SK-N-SH (cell line): ENCODE results near the gene RCCD1. TPM values are rescaled to one million over a fixed set of nuclear protein-coding genes. Genes with fewer than 3 reads are reported as not detected.

Source experiments
- CTCF ChIA-PET: fragments of 300-600, 350-600 bp; formaldehyde crosslinking; extraction: SDS; loops from one replicate; lab custom pipeline; 2021; lab: Yijun Ruan, JAX
- POLR2A ChIA-PET: fragments of 350-600 bp; sonication (Branson Sonifier 250); formaldehyde crosslinking; extraction: SDS; loops from one replicate; lab custom pipeline; 2020; ENCODE audit warnings: antibody characterized with exemption, inconsistent platforms; lab: Yijun Ruan, JAX
- DNase-seq: peaks from one replicate; pipeline ENCODE4 v3.0.0; 2012
- H2AFZ ChIP-seq: fragments of 200-600 bp; sonication (generic); 2 replicates; pipeline ENCODE4 v1.8.1; 2016; ENCODE audit warnings: antibody characterized with exemption, mild to moderate bottlenecking, low read depth
- H3F3A ChIP-seq: fragments of 200-600 bp; sonication (generic); replicated peaks from 2 replicates; pipeline ENCODE3; 2016; ENCODE audit warnings: antibody characterized with exemption, mild to moderate bottlenecking; ENCODE audit not compliant: insufficient read depth
- H3K27ac ChIP-seq, 2 experiments: fragments of 200-500 bp in 1 of 2; fragments of 200-600 bp in 1 of 2; sonication (Bioruptor generic) in 1 of 2; sonication (generic), shearing (Covaris generic) in 1 of 2; 2 replicates each; pipeline versions ENCODE4 v1.5.1 to v1.6.1; 2014 to 2016; ENCODE audit warnings: low read depth in 2 of 2, inconsistent platforms in 1 of 2, low read length in 1 of 2, mild to moderate bottlenecking in 1 of 2, mixed read lengths in 1 of 2
- H3K27me3 ChIP-seq: fragments of 200-600 bp; sonication (generic), shearing (Covaris generic); 2 replicates; pipeline ENCODE4 v1.6.1; 2016; ENCODE audit warnings: mixed run types; ENCODE audit not compliant: insufficient read depth
- H3K36me3 ChIP-seq, 2 experiments: fragments of 200-500 bp in 1 of 2; fragments of 200-600 bp in 1 of 2; sonication (Bioruptor generic) in 1 of 2; sonication (generic) in 1 of 2; replicated peaks in 1 of 2; 2 replicates each; pipeline versions ENCODE3 to v1.5.1; 2014 to 2016; ENCODE audit warnings: low read length in 1 of 2, mild to moderate bottlenecking in 1 of 2; ENCODE audit not compliant: insufficient read depth in 2 of 2, control insufficient read depth in 1 of 2
- H3K4me1 ChIP-seq, 2 experiments: fragments of 200-500 bp in 1 of 2; fragments of 200-600 bp in 1 of 2; sonication (Bioruptor generic) in 1 of 2; sonication (generic), shearing (Covaris generic) in 1 of 2; 2 replicates each; pipeline versions ENCODE4 v1.5.1 to v1.6.1; 2014 to 2016; ENCODE audit warnings: low read depth in 1 of 2, low read length in 1 of 2, mixed run types in 1 of 2; ENCODE audit not compliant: insufficient read depth in 2 of 2, control insufficient read depth in 1 of 2
- H3K4me2 ChIP-seq: fragments of 200-600 bp; sonication (generic), shearing (Covaris generic); 2 replicates; pipeline ENCODE4 v1.6.1; 2017; ENCODE audit warnings: mixed run types
- H3K4me3 ChIP-seq, 2 experiments: fragments of 200-500 bp in 1 of 2; fragments of 200-600 bp in 1 of 2; sonication (Bioruptor generic) in 1 of 2; sonication (generic), shearing (Covaris generic) in 1 of 2; 2 replicates each; pipeline versions ENCODE4 v1.5.1 to v1.8.1; 2014 to 2016; ENCODE audit warnings: low read depth in 2 of 2, inconsistent platforms in 1 of 2, low read length in 1 of 2, mild to moderate bottlenecking in 1 of 2, mixed read lengths in 1 of 2, moderate library complexity in 1 of 2
- H3K79me2 ChIP-seq: fragments of 200-600 bp; sonication (generic); 2 replicates; pipeline ENCODE4 v1.8.1; 2017; ENCODE audit warnings: mild to moderate bottlenecking; ENCODE audit not compliant: insufficient read depth
- H3K9ac ChIP-seq: fragments of 200-600 bp; sonication (generic); 2 replicates; pipeline ENCODE4 v1.6.1; 2017; ENCODE audit warnings: mixed run types
- H3K9me2 ChIP-seq: fragments of 200-600 bp; sonication (generic); 2 replicates; pipeline ENCODE4 v1.6.1; 2017; ENCODE audit warnings: mixed run types
- H3K9me3 ChIP-seq: fragments of 200-600 bp; sonication (generic); 2 replicates; pipeline ENCODE4 v1.6.1; 2017; ENCODE audit warnings: mixed run types, mild to moderate bottlenecking, moderate library complexity
- H4K20me1 ChIP-seq: fragments of 200-600 bp; sonication (generic); 2 replicates; pipeline ENCODE4 v1.6.1; 2017; ENCODE audit warnings: mild to moderate bottlenecking, mixed run types; ENCODE audit not compliant: insufficient read depth
- CHD2 ChIP-seq: fragments of 150-350 bp; IDR thresholded peaks from 2 replicates; pipeline ENCODE4 v1.6.1; 2018; ENCODE audit warnings: low read length; ENCODE audit not compliant: partially characterized antibody
- ELF1 ChIP-seq: IDR thresholded peaks from 2 replicates; pipeline ENCODE4 v1.4.0; 2012
- EZH2phosphoT487 ChIP-seq: fragments of 200-600 bp; sonication (generic); IDR thresholded peaks from 2 replicates; pipeline ENCODE4 v1.6.1; 2017; ENCODE audit warnings: low read depth, mixed run types, mild to moderate bottlenecking, antibody characterized with exemption, moderate library complexity, borderline replicate concordance
- FOSL2 ChIP-seq: IDR thresholded peaks from 2 replicates; pipeline ENCODE4 v1.4.0; 2012; ENCODE audit warnings: low read depth, mild to moderate bottlenecking, moderate library complexity, borderline replicate concordance
- GABPA ChIP-seq: IDR thresholded peaks from 2 replicates; pipeline ENCODE4 v1.4.0; 2012; ENCODE audit warnings: low read depth, mild to moderate bottlenecking
- GATA2 ChIP-seq: sonication (generic); formaldehyde crosslinking; IDR thresholded peaks from 2 replicates; pipeline ENCODE4 v1.5.0; 2020; ENCODE audit warnings: mild to moderate bottlenecking, missing genetic modification reagents
- MXI1 ChIP-seq: IDR thresholded peaks from 2 replicates; pipeline ENCODE4 v1.6.1; 2012; ENCODE audit warnings: mild to moderate bottlenecking, low read depth, low read length, improper control_type of control experiment
- NFIC ChIP-seq: IDR thresholded peaks from 2 replicates; pipeline ENCODE4 v1.4.0; 2012; ENCODE audit warnings: borderline replicate concordance
- PBX3 ChIP-seq: IDR thresholded peaks from 2 replicates; pipeline ENCODE4; 2012
- POLR2AphosphoS5 ChIP-seq: IDR thresholded peaks from 2 replicates; pipeline ENCODE4 v1.6.1; 2012; ENCODE audit warnings: low read depth, low read length
- RCOR1 ChIP-seq: fragments of 150-350 bp; IDR thresholded peaks from 2 replicates; pipeline ENCODE4 v1.6.1; 2017; ENCODE audit warnings: antibody characterized with exemption, low read length
- REST ChIP-seq: IDR thresholded peaks from 2 replicates; pipeline ENCODE4 v1.6.1; 2012; ENCODE audit warnings: mild to moderate bottlenecking, low read depth, low read length, moderate library complexity
- RXRA ChIP-seq: IDR thresholded peaks from 2 replicates; pipeline ENCODE4 v1.4.0; 2012; ENCODE audit warnings: low read depth, mild to moderate bottlenecking, borderline replicate concordance
- SIN3A ChIP-seq: IDR thresholded peaks from 2 replicates; pipeline ENCODE4 v1.6.1; 2012; ENCODE audit warnings: low read depth, mild to moderate bottlenecking, low read length, moderate library complexity, borderline replicate concordance
- SMC3 ChIP-seq: IDR thresholded peaks from 2 replicates; pipeline ENCODE4 v1.6.1; 2012; ENCODE audit warnings: low read depth, low read length, improper control_type of control experiment
- TAF1 ChIP-seq: IDR thresholded peaks from 2 replicates; pipeline ENCODE4 v1.6.1; 2012; ENCODE audit warnings: low read depth, mild to moderate bottlenecking, low read length, moderate library complexity, borderline replicate concordance
- USF1 ChIP-seq: IDR thresholded peaks from 2 replicates; pipeline ENCODE4 v1.4.0; 2012; ENCODE audit warnings: low read depth, borderline replicate concordance
- USF2 ChIP-seq: fragments of 150-350 bp; IDR thresholded peaks from 2 replicates; pipeline ENCODE4 v1.6.1; 2017; ENCODE audit warnings: antibody characterized with exemption, low read length, low read depth, borderline replicate concordance
- YY1 ChIP-seq: IDR thresholded peaks from 2 replicates; pipeline ENCODE4 v1.4.0; 2012; ENCODE audit warnings: low read depth, mild to moderate bottlenecking
- WGBS: methylation state at CpG from one replicate; pipeline ENCODE4 v1.1.6; 2017; ENCODE audit warnings: low lambda C conversion rate; 5-methylcytosine and 5-hydroxymethylcytosine counted together
- polyA plus RNA-seq, 3 experiments: library from polyadenylated mRNA; depleted of rRNA; stranded (reverse); fragments of >200 nt; gene quantifications; 2 replicates each; pipeline ENCODE4 v1.2.3, GENCODE V29; 2012

RCCD1 gene
- polyA plus RNA-seq, 1 of the 3 experiments (the other 2 are of a cell fraction), result 21.2 TPM

- no peaks in the 10 kb centered on the region for H3K27me3 ChIP-seq
- H4K20me1 ChIP-seq, result peaks cover 12% of the 10 kb centered on the region; the same call in 1 of the 2 replicates
- H3K9me3 ChIP-seq, result no peaks in the 10 kb centered on the region
- WGBS, result 94% methylated on average over 7 of the region's 7 CpGs
- no peaks in the 10 kb centered on the region for H3K36me3 ChIP-seq
- ChIA-PET POLR2A (no interaction called here), CTCF (interaction anchor here (1.5 to 2.4 kb wide), 4 partner anchors 31 to 60 kb away, joined by 4 to 11 read pairs (median 6); partner anchors contain the start of gene HDDC3)
- no peaks in the 10 kb centered on the region for H3K9me2 ChIP-seq
- TF ChIP-seq RCOR1 (no peak), REST (no peak), EZH2phosphoT487 (no peak), ELF1 (no peak), GATA2 (CRISPR knock-in tag) (no peak), CHD2 (no peak), MXI1 (no peak), SMC3 (no peak), TAF1 (no peak), YY1 (no peak), FOSL2 (no peak), SIN3A (no peak), USF2 (no peak), PBX3 (no peak), USF1 (no peak), NFIC (no peak), POLR2AphosphoS5 (no peak), RXRA (no peak), GABPA (no peak)
- peak overlapping the region; percentile 72; the same call in 1 of the 2 replicates for H3K4me2 ChIP-seq
- H3K79me2 ChIP-seq, result peaks cover 100% of the 10 kb centered on the region
- peaks cover 6 to 11% of the 10 kb centered on the region in 2 experiments for H3K4me1 ChIP-seq
- no peak for DNase-seq
- H3K9ac ChIP-seq, result no peak overlapping the region
- no peak overlapping the region for H3K27ac ChIP-seq
- peak overlapping the region; percentile 73 for H2AFZ ChIP-seq
- no peak overlapping the region for H3K4me3 ChIP-seq
- H3F3A ChIP-seq, result peaks cover 4% of the 10 kb centered on the region
Measured at GRCh38 chr15:90989040-90989768, 34.5 kb downstream of the RCCD1 start.
